ENCODE results near the gene CHAF1B. TPM values are rescaled to one million over a fixed set of nuclear protein-coding genes. Genes with fewer than 3 reads are reported as not detected.

CHAF1B gene
- total and polyA plus RNA-seq, 2 experiments from 2014 or later, result 3.0 to 5.2 TPM

GRCh38 chr21:36423771-36424433, 38.7 kb downstream of the CHAF1B start:
- Histone ChIP-seq H2AFZ (no peak overlapping the region), H3K36me3 (ENCODE audit: low read depth) (no peaks in the 10 kb centered on the region), H3K27ac (no peak overlapping the region), H3F3A (ENCODE audit: insufficient read depth) (no peaks in the 10 kb centered on the region), H3K9me2 (ENCODE audit: insufficient read depth) (no peaks in the 10 kb centered on the region), H3K9ac (no peak overlapping the region), H3K79me2 (ENCODE audit: insufficient read depth) (no peaks in the 10 kb centered on the region), H3K4me3 (no peak overlapping the region), H3K4me2 (ENCODE audit: unreplicated experiment) (no peak overlapping the region), H3K27me3 (replicated peaks; ENCODE audit: insufficient read depth) (no peaks in the 10 kb centered on the region), H3K4me1 (ENCODE audit: insufficient read depth) (no peaks in the 10 kb centered on the region), H3K9me3 (ENCODE audit: low read depth) (no peaks in the 10 kb centered on the region), H4K20me1 (ENCODE audit: insufficient read depth) (no peaks in the 10 kb centered on the region)
- WGBS, 2 experiments (ENCODE audit: low coverage in 1 of 2, low lambda C conversion rate in 2 of 2, missing lambda C conversion rate in 2 of 2), result 98 to 99% methylated on average over 12 of the region's 12 CpGs
- DNase-seq, result no peak
- in situ Hi-C loops (cut with MboI), result loop anchor here (10.0 to 25.0 kb wide), 2 partner anchors 171 to 513 kb away; no protein-coding TSS in a partner anchor
- no peak for TF ChIP-seq EZH2phosphoT487 (IDR thresholded peaks at IDR 0.05; ENCODE audit: insufficient read depth, low read depth)
- no peak for TF ChIP-seq EZH2 (IDR thresholded peaks at IDR 0.05; ENCODE audit: insufficient read depth, poor library complexity, severe bottlenecking)

- Histone ChIP-seq H3K27me3 (replicated peaks; ENCODE audit: insufficient read depth) (no peaks in the 10 kb centered on the region), H3K27ac (no peak overlapping the region), H3K4me1 (ENCODE audit: insufficient read depth) (peaks cover 6% of the 10 kb centered on the region), H3K4me2 (ENCODE audit: unreplicated experiment) (no peak overlapping the region), H3K9me3 (ENCODE audit: low read depth) (no peaks in the 10 kb centered on the region), H3K4me3 (no peak overlapping the region), H3K9me2 (ENCODE audit: insufficient read depth) (no peaks in the 10 kb centered on the region), H3F3A (ENCODE audit: insufficient read depth) (0 out of 2 replicates have a peak, but pooled peaks cover 6% of the 10 kb centered on the region), H3K36me3 (ENCODE audit: low read depth) (no peaks in the 10 kb centered on the region), H3K79me2 (ENCODE audit: insufficient read depth) (no peaks in the 10 kb centered on the region), H2AFZ (no peak overlapping the region), H3K9ac (no peak overlapping the region), H4K20me1 (ENCODE audit: insufficient read depth) (no peaks in the 10 kb centered on the region)
- TF ChIP-seq EZH2phosphoT487 (IDR thresholded peaks at IDR 0.05; ENCODE audit: insufficient read depth, low read depth) (no peak), EZH2 (IDR thresholded peaks at IDR 0.05; ENCODE audit: insufficient read depth, poor library complexity, severe bottlenecking) (no peak)
- in situ Hi-C loops (cut with MboI), result loop anchor here (10.0 to 25.0 kb wide), 2 partner anchors 170 to 513 kb away; no protein-coding TSS in a partner anchor
- WGBS, 2 experiments (ENCODE audit: low coverage in 1 of 2, low lambda C conversion rate in 2 of 2, missing lambda C conversion rate in 2 of 2), result 97 to 99% methylated on average over 8 of the region's 8 CpGs
- DNase-seq, result no peak
These were observed 39.4 kb downstream of the CHAF1B start for GRCh38 chr21:36424592-36424991.

- H3K9me3 ChIP-seq (ENCODE audit: low read depth), result no peaks in the 10 kb centered on the region
- TF ChIP-seq EZH2phosphoT487 (IDR thresholded peaks at IDR 0.05; ENCODE audit: insufficient read depth, low read depth), result no peak
- TF ChIP-seq EZH2 (IDR thresholded peaks at IDR 0.05; ENCODE audit: insufficient read depth, poor library complexity, severe bottlenecking), result no peak
- peaks cover 8% of the 10 kb centered on the region; the same call in 1 of the 2 replicates for H3F3A ChIP-seq (ENCODE audit: insufficient read depth)
- no peaks in the 10 kb centered on the region for H3K9me2 ChIP-seq (ENCODE audit: insufficient read depth)
- peaks cover 9% of the 10 kb centered on the region for H3K4me1 ChIP-seq (ENCODE audit: insufficient read depth)
- H4K20me1 ChIP-seq (ENCODE audit: insufficient read depth), result no peaks in the 10 kb centered on the region
- DNase-seq, result peak; percentile 25
- no peak overlapping the region for H3K4me2 ChIP-seq (ENCODE audit: unreplicated experiment)
- H3K9ac ChIP-seq, result no peak overlapping the region
- H3K27me3 ChIP-seq (replicated peaks; ENCODE audit: insufficient read depth), result no peaks in the 10 kb centered on the region
- 83 to 84% methylated on average over 9 of the region's 9 CpGs for WGBS, 2 experiments (ENCODE audit: low coverage in 1 of 2, low lambda C conversion rate in 2 of 2, missing lambda C conversion rate in 2 of 2)
- no peaks in the 10 kb centered on the region for H3K36me3 ChIP-seq (ENCODE audit: low read depth)
- H3K4me3 ChIP-seq, result no peak overlapping the region
- H3K27ac ChIP-seq, result no peak overlapping the region
- in situ Hi-C loops (cut with MboI), result loop anchor here (10.0 kb wide), 1 partner anchor 170 kb away; no protein-coding TSS in a partner anchor
- no peak overlapping the region for H2AFZ ChIP-seq
- no peaks in the 10 kb centered on the region for H3K79me2 ChIP-seq (ENCODE audit: insufficient read depth)
These were observed 40.1 kb downstream of the CHAF1B start for GRCh38 chr21:36425286-36425685.

DNA sequence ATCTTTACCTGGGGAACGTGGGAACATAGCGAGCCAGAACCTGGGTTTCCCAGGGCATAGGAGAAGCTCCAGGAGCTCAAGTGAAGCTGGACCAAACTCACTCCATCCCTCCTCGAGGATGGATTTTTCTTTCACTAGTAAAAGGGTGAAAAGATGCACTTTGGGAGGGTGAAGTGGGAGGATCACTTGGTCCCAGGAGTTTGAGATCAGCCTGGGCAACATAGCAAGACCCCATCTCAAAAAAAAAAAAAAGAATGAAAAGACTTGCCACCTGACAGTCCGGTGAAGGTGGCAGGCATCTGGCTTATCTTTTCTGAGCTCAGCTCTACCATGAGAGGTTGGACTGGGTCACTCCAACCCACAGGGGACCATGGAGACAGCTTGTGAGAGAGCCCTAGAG, 42.3 kb downstream of the CHAF1B start:
- in situ Hi-C loops (cut with MboI), result loop anchor here (10.0 kb wide), 1 partner anchor 167 kb away; no protein-coding TSS in a partner anchor
- no peak for TF ChIP-seq EZH2phosphoT487 (IDR thresholded peaks at IDR 0.05; ENCODE audit: insufficient read depth, low read depth)
- TF ChIP-seq EZH2 (IDR thresholded peaks at IDR 0.05; ENCODE audit: insufficient read depth, poor library complexity, severe bottlenecking), result no peak
- Histone ChIP-seq H3K27me3 (replicated peaks; ENCODE audit: insufficient read depth) (no peaks in the 10 kb centered on the region), H3K27ac (no peak overlapping the region), H4K20me1 (ENCODE audit: insufficient read depth) (no peaks in the 10 kb centered on the region), H3K9me3 (ENCODE audit: low read depth) (no peaks in the 10 kb centered on the region), H3K9ac (no peak overlapping the region), H3K36me3 (ENCODE audit: low read depth) (no peaks in the 10 kb centered on the region), H3F3A (ENCODE audit: insufficient read depth) (peaks cover 19% of the 10 kb centered on the region), H3K4me1 (ENCODE audit: insufficient read depth) (peaks cover 22% of the 10 kb centered on the region), H3K79me2 (ENCODE audit: insufficient read depth) (no peaks in the 10 kb centered on the region), H3K4me2 (ENCODE audit: unreplicated experiment) (no peak overlapping the region), H3K4me3 (no peak overlapping the region), H2AFZ (no peak overlapping the region), H3K9me2 (ENCODE audit: insufficient read depth) (no peaks in the 10 kb centered on the region)
- WGBS, 2 experiments (ENCODE audit: low coverage in 1 of 2, low lambda C conversion rate in 2 of 2, missing lambda C conversion rate in 2 of 2), result 84 to 85% methylated on average over 4 of the region's 4 CpGs
- no peak for DNase-seq

Data from GM23248 (cell line).